PC-3 (cell line): ENCODE data around the gene AKAP13. TPM values are rescaled to one million over a fixed set of nuclear protein-coding genes. Genes with fewer than 3 reads are reported as not detected.

ENCODE experiments used
- ATAC-seq: fragments of 200-7000 bp; cut with Tn5 transposase; 2 replicates; pipeline ENCODE4 v1.9.1; 2020; ENCODE audit warnings: mild to moderate bottlenecking, moderate library complexity
- BruUV-seq: library from RNA; stranded (reverse); fragments of 400-500 nt; replicated peaks from 2 replicates; lab custom pipeline; 2021; lab: Mats Ljungman, UMichigan
- CTCF ChIA-PET: fragments of 300-600 bp; sonication (Branson Sonifier 250); formaldehyde crosslinking; loops from one replicate; lab custom pipeline; 2022; ENCODE audit warnings: antibody characterized with exemption; lab: Charles Lee
- POLR2A ChIA-PET: fragments of 300-600 bp; sonication (Branson Sonifier 250); formaldehyde crosslinking; loops from one replicate; lab custom pipeline; 2022; ENCODE audit warnings: antibody characterized with exemption; ENCODE audit not compliant: unreplicated experiment; lab: Charles Lee
- DNase-seq: peaks from one replicate; pipeline ENCODE4 v3.0.0-alpha.2; 2015
- H2AFZ ChIP-seq: fragments of 300-600 bp; sonication (generic); 2 replicates; pipeline ENCODE4 v1.6.0; 2016; ENCODE audit warnings: antibody characterized with exemption, low read length
- H3F3A ChIP-seq: fragments of 300-600 bp; sonication (generic); one replicate; pipeline ENCODE4 v1.6.0; 2017; ENCODE audit warnings: antibody characterized with exemption, low read length, control low read depth, mild to moderate bottlenecking; ENCODE audit not compliant: unreplicated experiment
- H3K27ac ChIP-seq: fragments of 300-600 bp; sonication (generic); 2 replicates; pipeline ENCODE4 v1.5.1; 2016; ENCODE audit warnings: mild to moderate bottlenecking, low read length
- H3K27me3 ChIP-seq: fragments of 300-600 bp; sonication (generic); 2 replicates; pipeline ENCODE4 v1.6.1; 2016; ENCODE audit warnings: low read length, mixed read lengths
- H3K36me3 ChIP-seq: fragments of 300-600 bp; sonication (generic); 2 replicates; pipeline ENCODE4 v1.6.1; 2016; ENCODE audit warnings: low read depth, mixed run types, low read length, mixed read lengths
- H3K4me1 ChIP-seq: fragments of 300-600 bp; sonication (generic); 2 replicates; pipeline ENCODE4 v1.5.1; 2016; ENCODE audit warnings: low read length; ENCODE audit not compliant: insufficient read depth
- H3K4me2 ChIP-seq: fragments of 300-600 bp; sonication (generic); 2 replicates; pipeline ENCODE4 v1.6.0; 2016; ENCODE audit warnings: low read length
- H3K4me3 ChIP-seq: fragments of 300-600 bp; sonication (generic); 2 replicates; pipeline ENCODE4 v1.5.1; 2016; ENCODE audit warnings: mild to moderate bottlenecking, low read length, mixed read lengths
- H3K79me2 ChIP-seq: fragments of 300-600 bp; sonication (generic); 2 replicates; pipeline ENCODE4 v1.6.1; 2017; ENCODE audit warnings: low read length, mixed read lengths
- H3K9ac ChIP-seq: fragments of 300-600 bp; sonication (generic); 2 replicates; pipeline ENCODE4 v1.6.0; 2016; ENCODE audit warnings: mild to moderate bottlenecking, low read length
- H3K9me2 ChIP-seq: fragments of 300-600 bp; sonication (generic); replicated peaks from 2 replicates; pipeline ENCODE4 v1.6.1; 2016; ENCODE audit warnings: mixed run types, low read length, mixed read lengths
- H3K9me3 ChIP-seq: fragments of 300-600 bp; sonication (generic); 2 replicates; pipeline ENCODE4 v1.6.1; 2016; ENCODE audit warnings: low read length, mixed read lengths
- H4K20me1 ChIP-seq: fragments of 300-600 bp; sonication (generic); 2 replicates; pipeline ENCODE4 v1.6.1; 2016; ENCODE audit warnings: low read length, mixed read lengths
- CTCF ChIP-seq: fragments of 300-600 bp; sonication (generic); conservative IDR thresholded peaks from 2 replicates; pipeline ENCODE4 v1.5.1; 2017; ENCODE audit warnings: antibody characterized with exemption, low read depth, mild to moderate bottlenecking, low read length
- EZH2 ChIP-seq: fragments of 300-600 bp; sonication (generic); IDR thresholded peaks from one replicate; pipeline ENCODE4 v1.6.1; 2017; ENCODE audit warnings: antibody characterized with exemption, mild to moderate bottlenecking, low read length; ENCODE audit not compliant: unreplicated experiment
- EZH2phosphoT487 ChIP-seq: fragments of 300-600 bp; sonication (generic); IDR thresholded peaks from 2 replicates; pipeline ENCODE4 v1.6.1; 2018; ENCODE audit warnings: mild to moderate bottlenecking, antibody characterized with exemption, low read length, borderline replicate concordance
- intact Hi-C: fragments of 100-400 bp; cut with micrococcal nuclease; formaldehyde crosslinking; loops from 2 replicates; pipeline ENCODE4 v1.9.0; 2023
- total RNA-seq: library from RNA; depleted of rRNA; stranded (reverse); fragments of >200 nt; gene quantifications from 2 replicates; pipeline ENCODE4 v1.2.3, GENCODE V29; 2014

The AKAP13 gene
- total RNA-seq, 1 experiment from 2014 or later, result 36.8 TPM

- ATAC-seq (no peak), DNase-seq (no peak)
- no peaks in the 10 kb centered on the region for H3K9me3 ChIP-seq
- no peak overlapping the region for H3K27ac ChIP-seq
- H3F3A ChIP-seq, result no peaks in the 10 kb centered on the region
- BruUV-seq, result no TSS peak
- H3K4me2 ChIP-seq, result no peak overlapping the region
- TF ChIP-seq CTCF, result no peak
- no peak overlapping the region for H2AFZ ChIP-seq
- peaks cover 61% of the 10 kb centered on the region for H3K4me1 ChIP-seq
- H3K4me3 ChIP-seq, result no peak overlapping the region
- POLR2A ChIA-PET, result no interaction called here
- intact Hi-C loops, result no loop called here
- H3K27me3 ChIP-seq, result no peaks in the 10 kb centered on the region
- peaks cover 54% of the 10 kb centered on the region for H4K20me1 ChIP-seq
- H3K79me2 ChIP-seq, result peaks cover 95% of the 10 kb centered on the region
- H3K9me2 ChIP-seq, result no peaks in the 10 kb centered on the region
- no peak overlapping the region for H3K9ac ChIP-seq
- CTCF ChIA-PET, result no interaction called here
- no peaks in the 10 kb centered on the region for H3K36me3 ChIP-seq
Observed at GRCh38 chr15:85399627-85400026, 19.2 kb downstream of the AKAP13 start.

GRCh38 chr15:85400606-85401005 lies 20.2 kb downstream of the AKAP13 start:
- DNase-seq, result no peak
- no peak for TF ChIP-seq EZH2
- no peak for TF ChIP-seq EZH2phosphoT487
- no peak for TF ChIP-seq CTCF
- no peaks in the 10 kb centered on the region for H3F3A ChIP-seq
- no peak overlapping the region for H3K4me2 ChIP-seq
- H3K79me2 ChIP-seq, result peaks cover 95% of the 10 kb centered on the region
- ChIA-PET CTCF (no interaction called here), POLR2A (no interaction called here)
- no peaks in the 10 kb centered on the region for H3K27me3 ChIP-seq
- intact Hi-C loops, result no loop called here
- peaks cover 52% of the 10 kb centered on the region for H4K20me1 ChIP-seq
- no peaks in the 10 kb centered on the region for H3K36me3 ChIP-seq
- H3K4me3 ChIP-seq, result no peak overlapping the region
- no TSS peak for BruUV-seq
- no peaks in the 10 kb centered on the region for H3K9me3 ChIP-seq
- no peak for ATAC-seq
- peaks cover 61% of the 10 kb centered on the region for H3K4me1 ChIP-seq
- H3K27ac ChIP-seq, result no peak overlapping the region
- no peak overlapping the region for H2AFZ ChIP-seq
- no peaks in the 10 kb centered on the region for H3K9me2 ChIP-seq
- no peak overlapping the region for H3K9ac ChIP-seq

GRCh38 chr15:85401108-85401774 lies 20.8 kb downstream of the AKAP13 start:
- Histone ChIP-seq H3K9me3 (no peaks in the 10 kb centered on the region), H3K9me2 (no peaks in the 10 kb centered on the region), H3K27ac (peak overlapping the region; percentile 3; the same call in 1 of the 2 replicates), H3K4me3 (no peak overlapping the region), H2AFZ (no peak overlapping the region), H3K79me2 (peaks cover 95% of the 10 kb centered on the region), H3K27me3 (no peaks in the 10 kb centered on the region), H3K9ac (no peak overlapping the region), H3K36me3 (no peaks in the 10 kb centered on the region), H3F3A (no peaks in the 10 kb centered on the region), H3K4me1 (peaks cover 55% of the 10 kb centered on the region), H3K4me2 (peak overlapping the region; percentile 24), H4K20me1 (peaks cover 46% of the 10 kb centered on the region)
- ChIA-PET POLR2A (interaction anchor here (0.5 kb wide), 1 partner anchor 14 kb away, joined by 5 read pairs; no protein-coding TSS in a partner anchor), CTCF (interaction anchor here (0.6 kb wide), 2 partner anchors 43 to 562 kb away, joined by 4 read pairs; no protein-coding TSS in a partner anchor)
- DNase-seq, result no peak
- no TSS peak for BruUV-seq
- peak; percentile 62; the same call in 1 of the 2 replicates for ATAC-seq
- intact Hi-C loops, result no loop called here
- TF ChIP-seq EZH2phosphoT487, result no peak
- no peak for TF ChIP-seq CTCF
- no peak for TF ChIP-seq EZH2
